Daoy (cell line): Measurements from ENCODE around the gene RABGAP1. TPM values are rescaled to one million over a fixed set of nuclear protein-coding genes. Genes with fewer than 3 reads are reported as not detected.

Experiments
- DNase-seq: peaks from one replicate; pipeline ENCODE4 v3.0.0-alpha.2; 2015; ENCODE audit warnings: low read depth
- total RNA-seq: library from RNA; depleted of rRNA; stranded (reverse); fragments of >200 nt; shearing (Covaris generic); gene quantifications from 2 replicates; pipeline ENCODE4 v1.2.3, GENCODE V29; 2014

Gene RABGAP1
- total RNA-seq, 1 experiment from 2014 or later, result 13.7 TPM

DNA sequence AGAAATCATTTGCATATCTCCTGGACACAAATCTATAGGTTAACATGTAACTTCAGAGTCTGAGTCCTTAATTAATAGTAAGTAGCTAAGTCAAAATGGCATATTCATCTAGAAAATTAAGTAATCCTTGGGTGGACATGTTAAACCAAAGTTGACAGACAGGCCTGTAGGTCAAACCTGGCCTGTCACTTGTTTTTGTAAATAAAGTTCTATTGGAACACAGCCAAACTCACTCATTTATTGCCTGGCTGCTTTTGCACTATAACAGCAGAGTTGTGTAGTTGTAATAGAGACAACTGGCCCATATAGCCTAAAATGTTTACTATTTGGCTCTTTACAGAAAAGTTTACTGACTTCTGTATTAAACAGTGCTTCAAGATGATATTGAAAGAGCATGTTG is 68.1 kb downstream of the RABGAP1 start:
- DNase-seq, result no peak

DNA sequence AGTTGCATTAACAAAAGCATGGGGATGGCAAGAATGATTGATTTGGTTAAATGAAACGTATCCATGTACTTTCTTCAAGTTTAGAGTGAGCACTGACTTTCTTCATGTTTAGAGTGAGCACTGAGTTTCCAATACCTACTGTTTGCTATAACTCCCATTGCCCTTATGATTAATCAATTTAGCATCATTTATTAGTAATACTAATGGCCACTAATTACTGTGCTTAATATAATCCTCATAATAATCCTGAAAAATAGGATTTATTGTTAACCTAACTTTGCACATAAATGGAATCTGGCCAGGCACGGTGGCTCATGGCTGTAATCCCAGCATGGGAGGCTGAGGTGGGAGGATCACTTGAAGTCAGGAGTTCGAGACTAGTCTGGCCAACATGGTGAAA is 70.6 kb downstream of the RABGAP1 start:
- no peak for DNase-seq

DNA sequence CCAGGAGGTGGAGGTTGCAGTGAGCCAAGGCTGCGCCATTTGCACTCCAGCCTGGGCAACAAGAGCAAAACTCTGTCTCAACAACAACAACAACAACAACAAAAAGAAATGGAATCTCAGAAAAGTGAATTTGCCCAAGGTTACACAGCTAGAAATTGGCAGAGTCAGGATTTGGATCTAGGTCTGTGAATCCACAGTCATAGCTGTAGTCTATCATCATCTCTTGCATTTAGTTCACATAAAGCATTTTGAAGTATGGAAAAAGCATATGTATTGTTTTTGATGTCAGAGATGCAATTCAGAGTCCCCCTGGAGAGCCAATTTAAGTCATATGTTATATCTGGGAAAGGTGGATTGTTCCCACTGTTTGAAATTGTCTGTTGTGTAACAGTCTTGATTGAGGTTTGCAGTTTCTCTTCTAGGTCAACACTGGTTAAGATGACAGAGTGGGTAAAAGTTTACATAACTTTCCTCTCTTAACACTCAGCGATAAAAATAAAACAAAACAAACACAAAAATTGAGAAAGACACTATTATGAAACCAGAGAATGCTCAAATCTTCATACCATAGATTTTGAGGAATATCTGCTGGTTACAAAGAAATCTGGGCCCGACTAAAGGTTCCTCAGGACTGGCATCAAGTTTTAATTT is 71.2 kb downstream of the RABGAP1 start:
- no peak for DNase-seq

DNA sequence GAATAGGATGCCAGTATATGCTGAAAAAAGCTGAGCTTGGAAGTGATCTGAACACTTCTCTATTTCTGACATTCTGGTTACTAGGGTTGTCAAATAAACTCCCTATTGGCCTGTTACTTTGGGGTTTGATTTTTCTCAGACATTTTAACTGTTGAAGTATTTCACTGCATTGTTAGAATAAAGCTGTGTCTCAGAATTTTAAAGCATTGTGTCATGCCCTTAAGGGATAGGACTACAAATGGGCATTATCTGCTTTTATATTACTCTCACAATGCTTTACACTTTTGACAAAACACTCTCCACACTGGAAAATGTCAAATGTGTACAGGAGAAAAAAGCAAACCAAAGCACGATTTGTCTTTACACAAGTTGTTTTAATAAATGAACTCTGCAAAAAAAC is 75.8 kb downstream of the RABGAP1 start:
- no peak for DNase-seq

DNA sequence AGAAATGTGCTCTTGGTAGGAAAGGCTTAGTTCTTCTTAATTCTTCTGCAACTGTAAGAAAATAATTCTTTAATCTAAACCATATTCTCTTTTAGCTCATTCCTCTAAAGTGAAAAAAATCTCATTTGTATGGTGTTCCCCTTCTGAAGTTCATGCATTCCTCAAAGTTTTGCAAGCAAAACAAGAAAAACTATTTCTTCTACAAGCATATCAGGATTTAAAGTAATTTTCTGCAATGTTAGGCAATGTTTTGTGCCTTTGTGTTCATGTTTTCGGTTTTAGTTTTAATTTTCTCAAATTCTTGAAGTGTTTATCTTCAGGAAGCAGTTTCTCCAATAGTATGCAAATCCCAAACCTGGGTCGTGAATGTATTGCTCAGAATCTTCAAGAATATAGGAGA is 80.0 kb downstream of the RABGAP1 start:
- no peak for DNase-seq

DNA sequence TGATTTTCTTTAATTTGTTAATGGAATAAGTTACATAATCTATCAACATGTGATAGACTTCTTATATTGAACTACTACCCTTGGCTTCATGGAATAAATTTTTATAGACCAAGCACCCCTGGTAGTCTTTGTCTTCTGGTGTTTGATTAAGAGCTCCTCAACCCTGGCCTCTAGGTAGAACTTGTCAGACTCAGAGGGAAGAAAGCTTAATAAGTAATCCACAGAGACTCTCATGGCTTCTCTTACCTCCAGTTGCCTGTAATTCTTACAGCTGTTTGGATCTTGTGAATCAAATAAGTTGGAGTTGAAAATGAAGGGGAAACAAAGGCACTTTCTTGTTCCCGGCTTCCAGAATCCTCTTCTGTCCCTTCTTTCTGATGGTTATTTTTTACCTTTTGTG is 85.6 kb downstream of the RABGAP1 start:
- DNase-seq, result no peak

DNA sequence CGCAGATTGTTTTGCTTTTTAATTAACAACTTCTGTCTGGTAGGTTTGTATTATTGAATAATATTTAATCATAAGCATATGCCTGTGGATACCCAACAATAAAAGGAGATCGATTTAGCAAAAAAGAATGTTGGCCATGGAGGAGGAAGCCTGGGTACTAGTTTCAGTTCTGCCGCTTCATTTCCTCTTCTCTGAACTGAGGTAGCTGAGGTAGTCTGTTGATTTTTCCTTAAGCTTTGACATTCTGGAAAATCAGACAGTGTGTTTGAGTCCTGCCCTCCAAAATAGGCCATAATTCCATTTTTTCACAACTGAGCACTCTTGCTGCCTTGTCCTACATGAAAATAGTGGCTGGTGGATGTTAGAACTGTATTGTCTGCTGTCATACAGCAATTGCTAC is 86.7 kb downstream of the RABGAP1 start:
- no peak for DNase-seq

DNA sequence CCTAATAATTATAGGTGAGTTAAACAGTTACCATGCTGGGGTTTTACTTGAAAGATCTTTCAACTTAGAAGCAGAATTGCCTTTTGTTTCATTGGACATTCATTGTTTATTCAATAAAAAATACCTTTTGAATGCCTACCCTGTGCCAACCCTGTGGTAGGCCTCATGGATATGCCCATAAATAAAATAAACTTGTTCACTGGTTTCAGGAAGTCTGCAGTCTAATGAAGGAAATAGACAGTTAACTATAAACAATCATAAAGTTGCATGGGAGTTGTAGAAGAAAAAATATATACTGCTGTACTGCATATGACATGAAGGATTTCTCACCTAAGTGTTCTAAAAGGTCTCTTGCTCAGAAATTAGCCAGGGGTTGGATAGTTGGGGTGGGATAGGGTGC is 87.3 kb downstream of the RABGAP1 start:
- no peak for DNase-seq

DNA sequence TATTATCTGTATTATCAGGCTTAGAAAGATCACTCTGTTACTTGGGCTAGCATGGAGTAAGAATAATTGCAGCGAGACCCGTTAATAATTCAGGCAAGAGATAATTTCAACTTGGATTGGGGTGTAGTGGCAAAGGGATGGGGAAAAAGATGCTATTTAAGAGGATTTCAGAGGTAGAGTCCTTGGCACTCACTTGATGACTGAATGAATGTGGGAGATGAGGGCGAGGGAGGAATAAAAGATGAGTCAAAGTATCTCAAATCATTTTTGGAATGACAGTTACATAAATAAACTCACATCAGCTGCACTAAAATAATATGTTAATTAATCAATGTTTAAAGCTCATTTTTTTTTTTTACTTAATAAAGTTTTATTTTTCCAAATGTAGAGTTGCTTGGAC is 88.2 kb downstream of the RABGAP1 start:
- DNase-seq, result no peak

DNA sequence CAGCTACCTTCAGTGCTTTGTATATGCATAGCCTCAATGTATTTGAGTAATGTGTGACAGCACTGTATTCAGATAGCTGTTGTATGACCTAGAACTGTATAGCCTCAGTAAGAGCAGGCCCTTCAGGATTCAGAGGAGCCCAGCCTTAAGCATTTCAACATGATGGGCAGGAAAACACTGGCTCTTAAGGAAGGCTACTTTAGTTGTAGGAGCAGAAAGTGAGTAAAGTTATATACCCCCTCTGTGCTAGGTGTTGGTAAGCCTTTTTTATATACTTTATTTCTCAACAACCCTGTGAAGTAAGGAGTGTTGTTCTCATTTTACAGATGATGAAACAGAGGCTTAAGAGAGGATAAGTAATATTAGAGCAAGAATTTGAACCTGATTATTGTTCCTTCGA is 91.1 kb downstream of the RABGAP1 start:
- no peak for DNase-seq

DNA sequence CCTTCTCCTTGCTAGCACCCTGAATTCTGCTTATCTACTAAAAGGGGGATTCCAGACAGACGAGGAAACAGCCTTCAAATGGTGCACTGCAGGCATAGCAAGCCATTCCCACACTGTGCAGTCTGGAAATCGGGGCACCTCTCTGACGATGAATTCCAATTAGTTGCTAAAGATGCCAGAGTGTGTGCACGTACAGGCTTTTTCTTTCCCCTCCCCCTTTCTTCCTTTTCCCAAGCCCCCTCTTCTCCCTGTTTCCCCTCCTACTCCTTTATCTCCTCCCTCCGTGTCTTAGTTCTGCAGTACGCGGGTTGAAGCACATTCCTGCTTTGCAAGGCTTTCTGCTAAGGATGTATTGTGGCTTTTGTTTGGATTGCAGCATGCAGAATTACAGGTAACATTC is 92.5 kb downstream of the RABGAP1 start, which contains the start of gene GPR21:
Gene GPR21 (plus strand): TSS at position 316 of the 400 bp plus-strand sequence. CDS start 900 bp downstream, outside the sequence.
- DNase-seq, result no peak

DNA sequence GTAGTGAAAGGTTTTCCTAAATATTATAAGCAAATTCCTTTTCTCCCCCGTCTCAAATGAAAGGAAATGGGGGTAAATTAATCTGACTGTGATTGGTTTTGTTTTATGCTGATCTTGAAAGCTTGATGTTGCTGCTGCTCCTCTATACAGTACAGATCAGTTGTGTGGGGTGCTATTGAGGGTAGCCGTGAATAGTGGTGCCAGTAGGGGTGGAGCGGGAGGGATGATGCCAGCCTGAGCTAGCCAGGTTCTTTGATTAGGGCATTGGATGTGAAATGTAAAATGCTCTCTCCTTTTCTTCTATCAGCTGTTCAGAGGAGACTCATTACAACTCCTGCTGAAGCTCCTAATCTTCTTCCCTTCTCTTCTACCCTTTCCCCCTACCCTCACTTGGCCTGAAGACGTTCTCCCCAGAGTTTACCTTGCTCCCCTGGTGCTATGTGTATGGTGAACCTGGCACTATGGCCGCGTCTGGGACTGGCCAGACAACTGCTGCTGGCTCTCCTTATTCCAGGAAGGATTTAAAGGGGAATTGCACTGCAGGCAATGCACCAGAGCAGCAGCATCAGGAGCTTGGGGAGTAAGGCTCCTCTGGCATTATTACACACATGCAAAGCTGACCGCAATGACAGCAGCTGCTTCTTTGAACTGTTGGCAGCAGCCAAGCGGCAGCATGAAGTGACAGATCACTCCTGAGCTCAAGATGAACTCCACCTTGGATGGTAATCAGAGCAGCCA is 93.2 kb downstream of the RABGAP1 start:
- DNase-seq, result no peak

DNA sequence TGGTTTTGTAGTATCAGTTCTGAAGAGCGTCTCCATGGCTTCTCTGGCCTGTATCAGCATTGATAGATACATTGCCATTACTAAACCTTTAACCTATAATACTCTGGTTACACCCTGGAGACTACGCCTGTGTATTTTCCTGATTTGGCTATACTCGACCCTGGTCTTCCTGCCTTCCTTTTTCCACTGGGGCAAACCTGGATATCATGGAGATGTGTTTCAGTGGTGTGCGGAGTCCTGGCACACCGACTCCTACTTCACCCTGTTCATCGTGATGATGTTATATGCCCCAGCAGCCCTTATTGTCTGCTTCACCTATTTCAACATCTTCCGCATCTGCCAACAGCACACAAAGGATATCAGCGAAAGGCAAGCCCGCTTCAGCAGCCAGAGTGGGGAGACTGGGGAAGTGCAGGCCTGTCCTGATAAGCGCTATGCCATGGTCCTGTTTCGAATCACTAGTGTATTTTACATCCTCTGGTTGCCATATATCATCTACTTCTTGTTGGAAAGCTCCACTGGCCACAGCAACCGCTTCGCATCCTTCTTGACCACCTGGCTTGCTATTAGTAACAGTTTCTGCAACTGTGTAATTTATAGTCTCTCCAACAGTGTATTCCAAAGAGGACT is 94.2 kb downstream of the RABGAP1 start:
- DNase-seq, result no peak

DNA sequence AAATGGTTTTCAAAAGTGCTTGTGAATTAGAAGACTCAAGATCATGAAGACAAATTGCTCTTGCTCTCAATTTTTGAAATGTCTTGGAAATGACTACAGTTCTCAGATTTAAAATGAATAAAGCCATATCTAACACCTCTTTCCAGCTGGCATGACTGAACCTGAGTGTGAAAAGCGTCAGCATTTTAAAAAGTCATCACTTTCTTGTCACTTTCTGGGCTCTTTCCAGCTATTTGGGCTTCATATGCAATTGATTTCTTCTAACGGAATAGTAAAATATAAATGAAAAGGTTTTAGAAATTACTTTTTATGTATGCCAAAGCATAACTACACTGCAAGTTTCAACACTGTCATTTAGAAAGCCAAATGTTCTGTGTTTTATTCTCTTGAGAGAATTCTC is 95.0 kb downstream of the RABGAP1 start:
- no peak for DNase-seq

DNA sequence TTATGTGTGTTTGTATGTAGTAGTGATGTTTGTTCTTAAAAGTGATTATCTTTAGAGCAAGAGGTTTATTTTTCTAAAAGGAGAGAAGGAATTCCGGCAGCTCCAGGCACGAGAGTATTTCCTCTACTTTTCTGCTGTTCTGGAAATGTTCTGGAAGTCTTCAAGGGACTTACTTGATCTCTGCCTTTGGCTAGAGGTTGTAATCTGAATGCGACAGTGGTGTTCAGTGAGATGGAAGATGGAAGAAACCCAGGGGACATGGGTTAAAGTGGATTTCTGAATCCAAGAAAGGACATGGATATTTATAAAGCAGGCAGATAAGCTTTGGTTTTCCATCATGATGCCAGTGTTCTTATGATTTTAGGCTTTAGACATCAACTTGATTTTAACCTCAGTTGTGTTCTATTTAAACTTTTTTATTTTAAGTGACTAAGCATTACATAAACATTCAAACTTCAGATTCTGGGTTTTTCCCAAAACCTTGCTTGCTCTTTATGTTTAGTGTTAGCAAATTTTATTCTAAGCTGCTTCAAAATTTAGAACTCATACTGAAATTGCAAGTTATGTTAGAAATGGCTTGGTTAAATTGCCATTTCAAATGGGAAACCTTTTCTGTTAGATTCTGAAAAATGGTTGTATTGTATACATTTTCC is 96.2 kb downstream of the RABGAP1 start:
- DNase-seq, result no peak

DNA sequence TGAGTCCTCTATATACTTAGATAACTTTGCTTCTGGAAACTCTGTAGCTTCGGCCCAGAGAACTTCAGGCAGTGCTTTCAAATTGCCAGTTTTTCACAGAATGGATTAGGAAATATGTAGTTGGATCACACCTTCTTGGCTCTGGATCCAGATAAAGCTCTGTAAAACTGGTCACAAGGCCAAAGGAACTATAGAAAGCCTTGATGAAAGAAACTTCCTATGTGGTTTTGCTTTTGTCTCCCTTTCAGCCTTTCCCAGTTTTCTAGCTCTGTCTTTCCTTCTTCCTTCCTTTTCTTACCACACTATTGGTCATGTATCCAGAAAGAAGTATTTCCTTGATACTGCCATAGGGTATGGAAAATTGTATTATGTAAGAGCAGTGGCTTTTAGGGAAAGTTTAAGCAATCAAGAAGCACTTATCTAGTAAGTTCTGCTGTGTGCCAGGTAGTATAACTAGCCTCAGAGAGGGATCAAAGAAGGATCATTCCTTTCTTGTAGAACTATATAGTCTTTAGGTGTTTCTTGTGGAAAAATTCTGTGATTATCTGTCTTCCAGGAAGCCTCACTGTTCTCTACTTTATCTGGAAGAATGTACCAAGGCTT is 98.9 kb downstream of the RABGAP1 start:
- no peak for DNase-seq

DNA sequence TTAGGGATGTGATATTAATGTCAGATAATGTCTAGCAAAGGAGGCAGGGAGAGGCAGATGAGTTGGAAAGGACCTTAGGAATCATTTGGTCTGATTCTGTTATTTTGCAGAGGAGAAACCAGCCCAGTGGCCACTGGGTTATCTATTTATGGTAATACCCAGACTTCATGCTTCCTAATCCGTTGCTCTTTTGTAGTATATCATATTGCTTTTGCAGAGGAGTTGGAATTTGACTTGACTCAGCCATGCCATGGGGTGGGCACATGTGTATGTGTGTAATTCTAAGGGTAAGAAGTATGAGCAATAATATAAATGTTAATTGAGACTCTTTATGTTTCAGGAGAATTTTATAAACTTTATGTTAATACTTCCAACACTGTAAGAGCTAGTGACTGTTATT is 100.0 kb downstream of the RABGAP1 start:
- no peak for DNase-seq

DNA sequence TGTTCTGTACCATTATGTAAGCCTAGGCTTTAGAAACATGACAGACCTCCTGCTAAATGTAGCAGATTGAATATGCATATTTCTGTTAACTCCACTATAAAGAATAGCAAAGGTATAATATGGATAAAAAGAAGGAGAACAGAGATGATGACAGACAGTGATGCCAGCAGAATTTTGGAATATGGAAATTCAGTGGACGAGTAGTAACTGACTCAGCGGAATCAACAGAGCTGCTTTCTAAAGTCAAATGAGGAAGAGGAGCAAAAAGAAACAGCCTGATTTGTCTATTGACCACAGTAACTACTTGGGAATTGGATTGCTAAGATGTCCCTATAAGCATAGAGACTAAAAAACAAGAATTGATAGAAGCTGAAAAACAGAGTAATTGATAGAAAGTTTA is 100.7 kb downstream of the RABGAP1 start:
- no peak for DNase-seq

DNA sequence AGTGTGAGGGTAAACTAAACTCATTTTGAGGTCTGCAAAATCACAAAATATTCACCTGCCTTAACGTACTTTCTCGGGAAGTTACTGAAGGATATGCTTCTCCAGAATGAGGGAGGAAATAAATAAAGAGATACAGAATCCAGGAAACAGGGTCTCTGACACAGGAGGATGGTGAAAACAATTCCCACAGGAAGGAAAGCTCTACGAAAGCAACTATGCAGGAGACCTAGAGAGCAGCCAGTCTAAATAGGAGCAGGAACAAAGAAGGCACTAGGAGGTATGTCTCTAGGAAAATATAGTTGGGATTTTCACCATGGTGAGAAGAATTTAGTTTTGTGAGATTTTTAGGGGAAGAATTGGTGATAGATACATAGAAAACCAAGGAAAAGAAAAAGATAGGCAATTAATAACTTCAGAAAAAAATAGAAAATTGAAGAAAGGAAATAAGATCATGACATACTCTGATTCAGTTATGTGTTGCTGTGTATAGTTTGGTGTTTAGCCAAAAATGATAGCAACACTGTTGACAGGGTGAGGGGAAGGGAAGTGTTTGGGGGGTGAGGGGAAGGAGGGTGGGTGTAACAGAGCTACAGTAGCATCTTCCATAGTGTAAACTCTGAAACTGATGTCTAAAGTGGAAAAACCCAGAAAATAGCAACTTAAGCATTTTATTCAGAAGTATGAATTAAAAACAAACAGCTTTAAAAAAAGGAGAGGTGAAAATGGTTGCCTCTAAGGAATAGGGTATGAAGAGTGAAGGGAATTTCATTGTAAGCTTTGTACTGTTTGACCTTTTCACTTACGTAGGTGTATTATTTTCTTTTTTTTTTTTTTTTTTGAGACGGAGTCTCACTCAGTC is 102.5 kb downstream of the RABGAP1 start:
- DNase-seq, result no peak

DNA sequence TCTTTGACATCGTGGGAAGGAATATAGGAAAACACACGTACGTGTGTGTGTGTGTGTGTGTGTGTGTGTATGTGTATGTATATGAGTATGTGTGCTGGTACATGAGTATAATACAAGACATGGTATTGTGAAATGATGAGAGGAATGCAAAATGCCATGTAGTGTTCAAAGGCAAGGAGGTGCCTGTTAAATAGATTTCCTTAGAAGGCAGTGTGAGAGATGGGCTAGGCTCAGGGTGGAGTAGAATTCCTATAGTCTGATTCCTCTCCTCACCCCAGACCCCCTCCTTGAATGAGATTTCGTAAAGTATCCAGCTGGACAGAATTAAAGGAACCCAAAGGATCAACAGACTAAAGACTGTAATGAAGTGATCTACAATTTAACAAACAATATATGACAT is 103.8 kb downstream of the RABGAP1 start:
- DNase-seq, result no peak
